HFF-Myc (cell line): ENCODE data around the gene KCNIP1.

ENCODE experiments used
- DNase-seq: peaks from one replicate; pipeline ENCODE4 v3.0.0-alpha.2; 2011; ENCODE audit warnings: low read depth; ENCODE audit errors: extremely low read depth
- H3K4me3 ChIP-seq: replicated peaks from 2 replicates; pipeline ENCODE4 v1.5.1; 2011; ENCODE audit warnings: low read depth, mild to moderate bottlenecking, control low read depth, low read length
- CTCF ChIP-seq: IDR thresholded peaks from 2 replicates; pipeline ENCODE4 v1.5.1; 2012; ENCODE audit warnings: mild to moderate bottlenecking, low read depth, low read length, control low read depth; ENCODE audit errors: missing control alignments

KCNIP1 gene

GRCh38 chr5:170736966-170737365 is 233.1 kb downstream of the KCNIP1 start:
- no peak for DNase-seq
- TF ChIP-seq CTCF = no peak
- no peak overlapping the region for H3K4me3 ChIP-seq

DNA sequence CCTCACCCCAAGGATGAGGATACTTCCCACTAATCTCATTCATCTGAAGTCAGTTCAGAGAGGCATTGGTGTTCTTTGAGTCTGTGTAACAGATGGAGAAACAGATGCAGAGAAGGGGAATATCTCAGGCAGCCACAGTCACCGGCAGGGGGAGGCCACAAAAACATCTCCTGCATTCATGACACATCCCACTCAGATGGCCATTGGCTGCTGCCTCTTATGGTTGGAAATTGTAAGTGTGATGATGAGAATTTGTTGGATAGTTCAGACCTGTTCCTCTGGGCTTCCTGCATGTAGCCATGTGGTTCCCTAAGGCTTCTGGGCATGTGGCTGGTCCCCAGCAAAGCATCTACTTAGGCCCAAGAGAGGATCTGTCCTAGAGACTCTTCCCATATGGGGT is 233.8 kb downstream of the KCNIP1 start:
- TF ChIP-seq CTCF = no peak
- no peak for DNase-seq
- no peak overlapping the region for H3K4me3 ChIP-seq

- TF ChIP-seq CTCF = no peak
- no peak for DNase-seq
- H3K4me3 ChIP-seq = no peak overlapping the region
Measured at GRCh38 chr5:170738840-170739239, 235.0 kb downstream of the KCNIP1 start.

DNA sequence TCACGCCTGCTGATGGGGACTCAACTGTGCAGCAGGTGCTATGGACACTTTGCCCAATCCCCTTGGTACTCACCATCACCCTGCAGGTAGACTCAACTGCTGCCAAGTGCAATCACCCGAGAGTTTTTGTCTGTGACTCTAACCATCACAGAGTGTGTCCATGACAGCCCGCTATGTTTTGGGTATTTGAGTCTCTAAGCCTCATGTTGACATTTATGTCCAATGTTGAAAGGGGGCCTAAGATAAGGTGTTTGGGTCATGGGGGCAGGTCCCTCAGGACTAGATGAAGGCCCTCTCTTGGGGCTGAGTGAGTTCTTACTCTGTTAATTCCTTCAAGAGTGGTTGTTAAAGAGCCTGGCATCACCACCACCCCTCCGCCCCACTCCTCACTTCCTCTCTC is 235.6 kb downstream of the KCNIP1 start:
- H3K4me3 ChIP-seq = no peak overlapping the region

DNA sequence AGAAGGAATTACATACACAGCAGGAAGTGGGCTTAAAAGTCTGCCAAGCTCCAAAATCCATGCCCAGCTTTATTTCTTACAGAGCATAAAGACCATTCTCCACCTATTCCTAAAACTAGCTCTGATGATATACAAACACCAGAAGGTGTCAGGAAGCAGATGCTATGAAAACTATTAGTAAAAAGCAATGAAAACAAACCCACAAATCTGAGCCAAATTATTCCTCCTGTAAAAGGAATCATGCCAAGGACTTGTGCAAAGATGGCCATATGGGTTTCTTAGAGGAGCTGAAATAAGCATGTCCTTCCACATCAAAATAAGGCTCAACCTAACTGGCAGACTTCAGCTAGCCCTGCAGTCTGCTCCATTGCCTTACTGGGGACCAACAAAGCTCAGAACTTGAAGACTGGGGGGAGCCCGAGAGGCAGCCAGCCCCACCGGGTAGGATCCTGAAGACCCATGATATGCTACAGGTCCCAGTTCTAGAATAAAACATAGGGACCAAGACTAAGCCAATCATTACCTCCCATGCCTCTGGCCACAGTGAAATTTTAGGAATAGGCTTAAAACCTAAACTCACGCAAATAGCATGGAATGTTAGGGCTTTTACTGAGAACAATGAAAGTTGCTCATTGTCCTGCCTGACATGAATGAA is 236.9 kb downstream of the KCNIP1 start:
- no peak for TF ChIP-seq CTCF
- H3K4me3 ChIP-seq = no peak overlapping the region
- no peak for DNase-seq

More for the DNA sequence above, 235.6 kb downstream of the KCNIP1 start:
- TF ChIP-seq CTCF = no peak
- DNase-seq = no peak

DNA sequence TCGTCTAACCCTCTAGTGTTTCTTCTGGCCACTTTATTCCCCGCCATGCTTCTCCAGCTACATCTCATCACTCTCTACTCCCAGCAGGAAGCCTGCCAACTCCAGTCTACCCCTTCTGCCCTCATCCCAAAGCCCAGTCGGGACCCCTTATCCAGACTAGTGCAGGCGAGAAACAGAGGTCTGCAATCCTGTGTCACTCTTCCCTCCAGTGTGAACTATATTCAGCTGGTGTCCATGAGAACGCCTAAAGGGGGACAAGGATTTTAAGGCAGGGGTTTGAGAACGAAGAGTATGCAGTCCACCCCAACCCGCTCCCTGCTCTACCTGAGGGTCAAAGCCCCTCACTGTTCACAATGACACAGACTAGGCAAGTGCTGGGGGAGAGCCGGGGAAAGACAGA is 238.0 kb downstream of the KCNIP1 start:
- TF ChIP-seq CTCF = no peak
- no peak for DNase-seq

GRCh38 chr5:170743876-170744212 is 240.0 kb downstream of the KCNIP1 start:
- H3K4me3 ChIP-seq = no peak overlapping the region
- no peak for TF ChIP-seq CTCF
- no peak for DNase-seq

More for the DNA sequence above, 238.0 kb downstream of the KCNIP1 start:
- no peak overlapping the region for H3K4me3 ChIP-seq
